Colonic mucosa (tissue), 4 donors: ENCODE measurements around the gene NKTR. TPM values are rescaled to one million over a fixed set of nuclear protein-coding genes. Genes with fewer than 3 reads are reported as not detected.
"Not testable (repeated sequence)": the region's sequence is repeated elsewhere in the genome, so short reads cannot be mapped to it uniquely, and the experiment has no call there.

Source experiments
- DNase-seq: peaks from one replicate; pipeline ENCODE4 v3.0.0-alpha.2; 2020
- H3K27ac ChIP-seq: fragments of 200-600 bp; one replicate; pipeline ENCODE4 v1.8.0; 2021
- H3K27me3 ChIP-seq: fragments of 200-600 bp; one replicate; pipeline ENCODE4 v1.8.0; 2021
- H3K36me3 ChIP-seq: fragments of 200-600 bp; one replicate; pipeline ENCODE4 v1.8.0; 2021
- H3K4me1 ChIP-seq: fragments of 200-600 bp; one replicate; pipeline ENCODE4 v1.8.0; 2021; ENCODE audit warnings: mild to moderate bottlenecking
- H3K4me3 ChIP-seq: fragments of 200-600 bp; one replicate; pipeline ENCODE4 v1.8.0; 2021
- H3K9ac ChIP-seq, 2 donors: one replicate each; pipeline ENCODE4 v1.7.0; 2013; ENCODE audit warnings: control low read depth in 2 of 2, low read depth in 2 of 2, low read length in 2 of 2
- H3K9me3 ChIP-seq: fragments of 200-600 bp; one replicate; pipeline ENCODE4 v1.8.0; 2021
- intact Hi-C: fragments of 100-400 bp; cut with DNase I; formaldehyde crosslinking; loops from one replicate; pipeline ENCODE4 v1.14.1; 2022
- total RNA-seq, 2 donors: library from RNA; stranded (reverse); fragmentation: NEBNext Ultra II Directional in 1 of 2; extraction: Animal tissue kit (Norgen Biotek cat#: 25700) in 1 of 2; gene quantifications; one replicate each; pipeline ENCODE4 v1.2.1, GENCODE V29; 2021
- TF ChIP-seq, protein P1 (sequence below): fragments of 200-600 bp; IDR thresholded peaks from one replicate; pipeline ENCODE4 v1.8.0; 2022; ENCODE audit warnings: antibody characterized with exemption, mild to moderate bottlenecking
- donor health status: healthy.
- donor health status: DM: no; HTN: no; CAD: no.
- donor health status: DM: no; HTN: no; CAD: no.

The NKTR gene
- total RNA-seq, 2 donors from 2014 or later = 47.5 to 48.2 TPM

GRCh38 chr3:42590989-42591756, 9.3 kb upstream of the NKTR start:
- no peak for DNase-seq

GRCh38 chr3:42591811-42592210, 8.7 kb upstream of the NKTR start:
- Histone ChIP-seq H3K27me3 (no peaks in the 10 kb centered on the region), H3K9ac (peak overlapping the region; percentile 70 to 73), H3K9me3 (no peaks in the 10 kb centered on the region), H3K4me3 (peak overlapping the region; percentile 75), H3K27ac (peak overlapping the region; percentile 75), H3K4me1 (peaks cover 5% of the 10 kb centered on the region), H3K36me3 (no peaks in the 10 kb centered on the region)
- TF ChIP-seq, protein P1, sequence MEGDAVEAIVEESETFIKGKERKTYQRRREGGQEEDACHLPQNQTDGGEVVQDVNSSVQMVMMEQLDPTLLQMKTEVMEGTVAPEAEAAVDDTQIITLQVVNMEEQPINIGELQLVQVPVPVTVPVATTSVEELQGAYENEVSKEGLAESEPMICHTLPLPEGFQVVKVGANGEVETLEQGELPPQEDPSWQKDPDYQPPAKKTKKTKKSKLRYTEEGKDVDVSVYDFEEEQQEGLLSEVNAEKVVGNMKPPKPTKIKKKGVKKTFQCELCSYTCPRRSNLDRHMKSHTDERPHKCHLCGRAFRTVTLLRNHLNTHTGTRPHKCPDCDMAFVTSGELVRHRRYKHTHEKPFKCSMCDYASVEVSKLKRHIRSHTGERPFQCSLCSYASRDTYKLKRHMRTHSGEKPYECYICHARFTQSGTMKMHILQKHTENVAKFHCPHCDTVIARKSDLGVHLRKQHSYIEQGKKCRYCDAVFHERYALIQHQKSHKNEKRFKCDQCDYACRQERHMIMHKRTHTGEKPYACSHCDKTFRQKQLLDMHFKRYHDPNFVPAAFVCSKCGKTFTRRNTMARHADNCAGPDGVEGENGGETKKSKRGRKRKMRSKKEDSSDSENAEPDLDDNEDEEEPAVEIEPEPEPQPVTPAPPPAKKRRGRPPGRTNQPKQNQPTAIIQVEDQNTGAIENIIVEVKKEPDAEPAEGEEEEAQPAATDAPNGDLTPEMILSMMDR = no peak
- intact Hi-C loops = no loop called here
- no peak for DNase-seq

More at GRCh38 chr3:42590989-42591756, 9.3 kb upstream of the NKTR start:
- Histone ChIP-seq H3K9ac (peak overlapping the region; percentile 70 to 73), H3K36me3 (no peaks in the 10 kb centered on the region), H3K27me3 (no peaks in the 10 kb centered on the region), H3K27ac (peak overlapping the region; percentile 75), H3K4me1 (peaks cover 5% of the 10 kb centered on the region), H3K9me3 (no peaks in the 10 kb centered on the region), H3K4me3 (peak overlapping the region; percentile 75)
- TF ChIP-seq, protein P1 = no peak
- intact Hi-C loops = no loop called here

- no peak overlapping the region for H3K9ac ChIP-seq
- no peaks in the 10 kb centered on the region for H3K36me3 ChIP-seq
- TF ChIP-seq, protein P1 = no peak
Observed at GRCh38 chr3:42593635-42594034, 6.9 kb upstream of the NKTR start.

DNA sequence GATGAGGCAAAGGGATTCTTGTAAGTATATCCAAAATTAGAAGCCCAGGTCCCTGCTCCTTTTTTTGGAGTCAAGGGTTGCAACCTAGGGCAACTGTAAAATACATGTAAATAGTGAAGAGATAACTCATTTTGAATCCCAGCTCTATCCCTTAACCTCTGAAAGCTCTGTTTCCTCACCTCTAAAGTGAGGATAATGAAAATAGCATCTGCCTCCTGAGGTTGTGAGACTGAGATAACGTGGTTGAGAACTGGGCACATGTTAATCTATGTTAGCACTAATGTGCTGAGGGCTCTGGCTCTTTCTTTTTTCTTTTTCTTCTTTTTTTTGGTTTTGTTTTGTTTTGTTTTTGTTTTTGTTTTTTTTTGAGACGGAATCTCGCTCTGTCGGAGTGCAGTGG, 4.8 kb upstream of the NKTR start:
- intact Hi-C loops = no loop called here
- Histone ChIP-seq H3K4me3 (no peak overlapping the region), H3K4me1 (peaks cover 5% of the 10 kb centered on the region), H3K27ac (no peak overlapping the region), H3K36me3 (no peaks in the 10 kb centered on the region), H3K9me3 (no peaks in the 10 kb centered on the region), H3K27me3 (no peaks in the 10 kb centered on the region), H3K9ac (no peak overlapping the region)
- no peak for DNase-seq
- TF ChIP-seq, protein P1 = no peak

More at GRCh38 chr3:42593635-42594034, 6.9 kb upstream of the NKTR start:
- H3K27me3 ChIP-seq = no peaks in the 10 kb centered on the region
- H3K4me1 ChIP-seq = peaks cover 5% of the 10 kb centered on the region
- H3K27ac ChIP-seq = no peak overlapping the region
- H3K9me3 ChIP-seq = no peaks in the 10 kb centered on the region
- no peak overlapping the region for H3K4me3 ChIP-seq
- no peak for DNase-seq
- intact Hi-C loops = no loop called here

DNA sequence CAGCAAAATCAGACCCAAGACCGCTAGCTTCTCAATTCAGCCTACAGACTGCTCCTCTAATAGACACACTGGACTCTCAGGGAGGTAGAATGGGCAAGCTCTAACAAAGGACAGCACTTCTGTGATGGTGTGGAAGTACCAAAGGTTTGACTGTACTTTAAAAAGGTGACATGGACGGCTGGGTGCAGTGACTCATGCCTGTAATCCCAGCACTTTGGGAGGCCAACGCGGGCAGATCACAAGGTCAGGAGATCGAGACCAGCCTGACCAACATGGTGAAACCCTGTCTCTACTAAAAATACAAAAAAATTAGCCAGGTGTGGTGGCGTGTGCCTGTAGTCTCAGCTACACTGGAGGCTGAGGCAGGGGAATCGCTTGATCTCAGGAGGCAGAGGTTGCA, 3.4 kb upstream of the NKTR start:
- H3K27ac ChIP-seq, H3K9ac ChIP-seq, DNase-seq, H3K27me3 ChIP-seq, H3K36me3 ChIP-seq, H3K9me3 ChIP-seq, H3K4me3 ChIP-seq, intact Hi-C loops, H3K4me1 ChIP-seq: not testable (repeated sequence)
